Stimulated activated CD4-positive, alpha-beta T cell treated with anti-CD3 and anti-CD28 coated beads, Interleukin-4, amount 100 ng/mL, for 1 hour (primary cell): ENCODE data around the gene SERPINA5.
"Not testable (repeated sequence)": the region's sequence is repeated elsewhere in the genome, so short reads cannot be mapped to it uniquely, and the experiment has no call there.

Source experiments
- DNase-seq: peaks from one replicate; pipeline ENCODE4 v3.0.0-alpha.2; 2020

SERPINA5 gene

GRCh38 chr14:94628578-94628977, 47.4 kb downstream of the SERPINA5 start:
- no peak for DNase-seq

GRCh38 chr14:94630396-94630795, 49.2 kb downstream of the SERPINA5 start:
- no peak for DNase-seq

DNA sequence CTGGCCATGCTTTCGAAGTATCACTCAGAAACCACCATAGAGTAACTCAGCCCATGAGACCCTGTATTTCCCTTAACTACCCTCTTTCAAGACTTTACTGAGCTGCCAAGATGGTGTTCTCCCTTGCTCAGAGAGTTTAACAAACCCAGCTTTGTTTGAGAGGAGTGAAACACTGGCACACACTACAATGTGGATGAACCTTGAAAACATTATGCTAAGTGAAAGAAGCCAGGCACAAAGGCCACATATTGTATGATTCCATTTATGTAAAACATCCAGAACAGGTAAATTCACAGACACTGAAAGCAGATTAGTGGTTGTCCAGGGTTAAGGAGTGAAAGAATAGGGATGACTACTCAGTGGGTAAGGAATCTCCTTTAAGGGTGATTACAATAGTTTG, 49.8 kb downstream of the SERPINA5 start:
- DNase-seq: no peak

- no peak for DNase-seq
Measured at GRCh38 chr14:94631536-94632304, 50.5 kb downstream of the SERPINA5 start.

DNA sequence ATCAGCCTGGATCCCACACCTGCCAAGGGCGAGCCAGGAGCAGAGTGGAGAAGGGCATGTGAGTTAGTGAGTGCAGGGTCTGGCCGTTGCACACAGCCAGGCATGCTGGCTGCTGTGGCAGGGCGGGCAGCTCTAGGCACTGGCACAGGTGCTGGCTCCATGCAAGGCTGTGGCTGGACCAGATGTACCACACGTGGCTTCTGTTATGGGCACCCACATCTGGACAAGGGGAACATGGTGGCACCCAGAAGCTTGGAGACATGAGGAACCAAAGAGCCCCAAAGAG, 51.0 kb downstream of the SERPINA5 start:
- no peak for DNase-seq

GRCh38 chr14:94633121-94633520, 51.9 kb downstream of the SERPINA5 start:
- DNase-seq: no peak

DNA sequence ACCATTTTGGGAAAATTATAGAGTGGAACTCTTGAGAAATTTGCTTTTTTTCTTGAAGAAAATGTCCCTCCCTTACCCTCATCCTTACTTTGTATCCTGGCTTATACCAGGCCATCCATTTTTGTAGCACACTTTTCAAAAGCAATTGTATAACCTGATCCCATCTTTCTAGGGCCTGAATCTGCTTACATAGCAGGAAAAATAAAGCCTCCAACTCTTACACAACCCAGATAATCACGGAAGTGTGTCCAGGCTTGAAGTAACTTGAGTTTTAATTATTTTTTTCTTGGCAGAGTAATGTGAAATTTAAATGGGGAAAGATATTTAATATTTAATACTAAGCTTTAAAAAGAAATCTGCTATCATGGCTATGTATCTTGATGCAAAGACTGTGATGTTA, 53.9 kb downstream of the SERPINA5 start:
- no peak for DNase-seq

DNA sequence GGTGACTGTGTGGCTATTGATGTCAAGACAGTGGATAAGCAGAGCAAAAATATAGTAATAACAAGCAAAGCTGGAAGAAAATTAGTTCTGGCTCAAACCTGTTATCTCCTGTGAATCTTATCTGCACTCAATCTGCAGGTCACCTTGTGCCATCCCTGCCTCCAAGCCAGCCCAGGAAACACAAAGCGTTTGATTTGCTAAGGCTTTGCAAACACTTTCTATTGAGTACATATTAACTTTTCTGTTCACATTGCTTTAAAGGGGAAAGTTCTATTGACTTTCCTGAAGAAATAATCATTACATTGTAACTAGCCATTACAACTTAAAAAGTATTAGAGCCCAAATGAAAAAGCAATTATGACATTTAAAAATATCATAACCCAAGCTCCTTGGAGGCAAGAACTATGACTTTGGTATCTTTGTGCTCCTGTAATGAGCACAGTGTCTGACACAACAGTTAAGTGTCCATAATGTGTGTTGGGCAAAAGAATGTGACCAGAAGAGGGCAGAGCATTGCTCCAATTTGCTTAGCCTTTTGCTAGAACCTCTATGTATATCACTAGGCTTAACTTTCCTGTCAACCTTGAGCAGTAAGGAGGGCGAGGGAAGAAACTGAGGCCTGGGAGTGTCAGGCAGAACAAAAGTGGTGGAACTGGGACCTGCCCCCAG, 55.7 kb downstream of the SERPINA5 start:
- no peak for DNase-seq

- DNase-seq: not testable (repeated sequence)
Measured at GRCh38 chr14:94637814-94638213, 56.6 kb downstream of the SERPINA5 start.

DNA sequence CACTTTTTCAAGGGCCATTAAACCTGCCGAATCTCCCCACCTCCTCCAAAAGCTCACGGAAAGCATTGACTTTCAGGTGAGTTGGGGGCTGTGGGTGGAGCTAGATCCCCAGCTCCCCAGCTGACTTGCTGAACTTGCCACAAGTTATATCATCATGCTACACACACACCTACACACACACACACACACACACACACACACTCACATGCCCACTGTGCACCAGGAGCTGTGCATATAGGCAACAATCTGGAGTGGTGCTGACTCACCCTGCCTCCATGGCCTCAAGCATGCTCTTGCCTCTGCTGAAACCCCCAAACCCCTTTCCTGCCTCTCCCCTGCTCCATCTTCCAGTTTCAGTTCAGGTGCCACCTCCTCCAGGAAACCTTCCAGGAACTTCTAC, 57.1 kb downstream of the SERPINA5 start:
- no peak for DNase-seq

DNA sequence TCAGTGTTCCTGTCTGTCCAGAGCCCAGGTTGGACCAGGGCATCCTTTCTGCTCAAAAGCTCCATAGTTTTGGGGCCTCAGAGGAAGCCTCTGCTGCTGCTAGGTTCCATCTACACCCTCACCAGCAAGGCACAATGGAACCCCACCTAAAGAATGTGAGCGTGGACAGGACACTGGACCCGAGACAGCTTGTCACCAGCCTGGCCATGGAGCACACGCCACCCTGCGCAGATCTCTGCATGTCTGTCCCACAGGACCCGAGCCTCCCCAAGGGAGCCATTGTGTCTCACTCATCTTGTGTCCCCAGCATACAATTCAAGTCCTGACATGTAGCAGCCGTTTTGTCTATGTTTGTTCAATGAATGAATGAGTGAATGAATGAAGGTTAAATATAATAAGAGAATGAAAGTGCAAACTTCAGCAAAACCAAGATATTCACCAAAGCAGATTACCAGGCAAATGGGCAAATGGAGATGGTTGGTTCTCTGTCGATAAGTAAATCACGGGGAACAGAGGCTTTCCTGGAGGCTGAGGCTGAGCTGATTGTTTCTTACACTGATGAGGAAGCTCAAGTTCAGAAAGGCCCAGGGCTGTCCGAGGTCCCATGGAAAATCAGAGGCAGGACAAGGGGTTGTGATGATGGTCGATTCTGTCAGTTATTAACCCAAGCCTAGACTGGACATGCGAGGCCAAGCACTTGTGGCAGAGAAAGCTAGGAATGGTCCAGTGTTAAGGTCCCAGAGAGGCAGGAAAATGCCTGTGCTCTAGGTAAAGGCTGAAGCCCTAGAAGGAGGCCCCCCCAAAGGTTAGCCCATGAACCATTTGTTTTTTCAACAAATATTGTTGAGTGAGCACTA, 58.0 kb downstream of the SERPINA5 start:
- no peak for DNase-seq

GRCh38 chr14:94640721-94641631, 59.8 kb downstream of the SERPINA5 start:
- DNase-seq: no peak

DNA sequence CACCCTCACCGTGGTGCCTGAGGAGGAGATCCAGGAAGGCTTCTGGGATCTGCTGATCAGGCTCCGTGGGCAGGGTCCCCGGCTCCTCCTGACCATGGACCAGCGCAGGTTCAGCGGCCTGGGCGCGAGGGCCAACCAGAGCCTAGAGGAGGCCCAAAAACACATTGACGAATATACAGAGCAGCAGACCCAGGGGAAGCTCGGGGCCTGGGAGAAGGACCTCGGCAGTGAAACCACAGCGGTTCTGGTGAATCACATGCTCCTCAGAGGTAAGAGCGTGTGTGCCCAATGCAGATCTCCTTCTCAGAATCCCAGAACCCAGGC, 60.4 kb downstream of the SERPINA5 start:
- DNase-seq: no peak
